Astrocyte of the spinal cord (primary cell): ENCODE results near the gene KCNJ15.

Experiments used
- DNase-seq: peaks from one replicate; pipeline ENCODE4 v3.0.0; 2011; ENCODE audit warnings: low read depth, low spot score
- H3K4me3 ChIP-seq: 2 replicates; pipeline ENCODE4 v1.5.1; 2011; ENCODE audit warnings: low read depth, mild to moderate bottlenecking, low read length, moderate library complexity
- CTCF ChIP-seq: IDR thresholded peaks from 2 replicates; pipeline ENCODE4 v1.5.1; 2012; ENCODE audit warnings: low read depth, mild to moderate bottlenecking, low read length, inconsistent platforms
- in situ Hi-C: cut with HindIII; loops from 2 replicates; pipeline ENCODE4 v1.10.0; 2017; ENCODE audit warnings: low sequenced_read_pairs

The KCNJ15 gene

GRCh38 chr21:38334866-38335265 is 78.1 kb downstream of the KCNJ15 start:
- in situ Hi-C loops, result no loop called here
- no peak for TF ChIP-seq CTCF
- no peak overlapping the region for H3K4me3 ChIP-seq
- DNase-seq, result no peak

- H3K4me3 ChIP-seq, result no peak overlapping the region
- no peak for DNase-seq
- no peak for TF ChIP-seq CTCF
- in situ Hi-C loops, result no loop called here
These were observed 81.0 kb downstream of the KCNJ15 start for GRCh38 chr21:38337793-38338192.

GRCh38 chr21:38340131-38340530 is 83.3 kb downstream of the KCNJ15 start:
- in situ Hi-C loops, result no loop called here
- no peak for TF ChIP-seq CTCF
- no peak for DNase-seq
- H3K4me3 ChIP-seq, result no peak overlapping the region

GRCh38 chr21:38341546-38342012 is 84.8 kb downstream of the KCNJ15 start:
- H3K4me3 ChIP-seq, result no peak overlapping the region
- in situ Hi-C loops, result no loop called here
- no peak for DNase-seq
- no peak for TF ChIP-seq CTCF

- no peak overlapping the region for H3K4me3 ChIP-seq
- DNase-seq, result no peak
- in situ Hi-C loops, result no loop called here
- TF ChIP-seq CTCF, result no peak
These were observed 85.9 kb downstream of the KCNJ15 start for GRCh38 chr21:38342739-38343138.

- no peak overlapping the region for H3K4me3 ChIP-seq
- DNase-seq, result peak; percentile 89
- TF ChIP-seq CTCF, result no peak
- in situ Hi-C loops, result no loop called here
These were observed 86.9 kb downstream of the KCNJ15 start for GRCh38 chr21:38343691-38344090.

GRCh38 chr21:38346286-38346685 is 89.5 kb downstream of the KCNJ15 start:
- in situ Hi-C loops, result no loop called here
- no peak overlapping the region for H3K4me3 ChIP-seq
- DNase-seq, result no peak
- no peak for TF ChIP-seq CTCF
